Measurements from ENCODE around the gene PDE4B. TPM values are rescaled to one million over a fixed set of nuclear protein-coding genes. Genes with fewer than 3 reads are reported as not detected.
A peak's percentile ranks its signal among the peaks of the same experiment; 100 is the strongest.

PDE4B gene
- total and polyA plus RNA-seq, 12 donors: 2.0 to 63.2 (median 15.3) TPM

- DNase-seq (no peak), ATAC-seq (no peak)
- TF ChIP-seq CTCF (IDR thresholded peaks at IDR 0.05): no peak
- H3K36me3 ChIP-seq: no peaks in the 10 kb centered on the region
- no peak overlapping the region for H3K27ac ChIP-seq
- peaks cover 0 to 14% (median 0%) of the 10 kb centered on the region in 9 donors for H3K4me1 ChIP-seq
- peak overlapping the region in 9 of 10 donors; percentile 7 to 51 (median 30) for H3K4me3 ChIP-seq
- peaks cover 0 to 62% (median 48%) of the 10 kb centered on the region in 7 donors for H3K27me3 ChIP-seq
- WGBS, 2 donors: 2 to 3% methylated on average over 20 of the region's 20 CpGs
- peaks cover 0 to 20% (median 10%) of the 10 kb centered on the region in 11 donors for H3K9me3 ChIP-seq
- intact Hi-C loops (cut with DNase I): loop anchor here in 1 of 10 donors (1.0 kb wide), 1 partner anchor 44 kb away; no protein-coding TSS in a partner anchor
Measured at GRCh38 chr1:65793359-65793732, 651 bp downstream of the PDE4B start.

DNA sequence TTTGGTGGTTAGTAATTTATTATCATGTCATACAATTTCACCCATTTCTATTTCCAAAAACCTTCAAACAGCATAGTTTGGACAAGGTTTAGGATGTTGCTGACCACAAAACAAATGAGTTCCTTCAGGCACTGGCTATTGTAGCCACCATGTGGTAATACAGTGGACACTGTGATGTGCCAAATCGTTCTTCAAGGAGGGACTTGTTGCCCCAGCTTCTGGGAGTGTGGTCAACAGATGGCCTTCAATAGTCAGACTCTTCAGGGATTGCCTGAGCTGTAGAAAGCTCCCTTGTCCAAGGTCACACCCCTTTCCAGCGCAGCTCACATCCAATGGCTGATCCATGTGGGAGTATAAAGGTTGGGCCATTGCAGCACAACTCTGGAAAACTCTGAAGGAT is 2.6 kb downstream of the PDE4B start:
- Histone ChIP-seq H3K27me3 (peaks cover 0 to 71% (median 48%) of the 10 kb centered on the region in 7 donors), H3K9me3 (peaks cover 0 to 1% (median 0%) of the 10 kb centered on the region in 11 donors), H3K4me1 (peaks cover 0 to 14% (median 0%) of the 10 kb centered on the region in 9 donors), H3K4me3 (no peak overlapping the region), H3K36me3 (no peaks in the 10 kb centered on the region), H3K27ac (no peak overlapping the region)
- TF ChIP-seq CTCF (IDR thresholded peaks at IDR 0.05): no peak
- DNase-seq (no peak), ATAC-seq (no peak)
- intact Hi-C loops (cut with DNase I): no loop called here
- WGBS, 2 donors: 81 to 90% methylated on average over 2 of the region's 2 CpGs

DNA sequence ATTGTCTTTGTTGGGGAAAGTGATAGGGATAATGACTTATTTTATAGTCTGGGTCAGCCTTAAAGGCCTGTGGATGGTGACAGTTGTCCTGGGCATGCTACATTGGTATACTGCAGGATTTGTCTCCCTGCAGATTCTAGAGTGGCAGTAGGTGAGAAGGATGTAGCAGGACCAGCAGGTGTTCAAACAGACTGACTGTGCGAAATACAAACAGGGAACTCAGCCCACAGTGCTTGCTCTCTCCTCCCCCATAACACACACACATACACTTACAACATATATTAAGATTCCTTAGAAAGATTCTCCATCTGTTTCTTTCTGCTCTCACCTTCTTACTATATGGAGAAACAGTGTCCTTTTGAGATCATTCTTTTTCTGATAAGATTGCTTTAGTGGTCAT is 6.9 kb downstream of the PDE4B start:
- H3K4me1 ChIP-seq: no peaks in the 10 kb centered on the region
- DNase-seq: no peak

GRCh38 chr1:65804584-65804983 is 11.9 kb downstream of the PDE4B start:
- intact Hi-C loops (cut with DNase I): no loop called here
- DNase-seq (no peak), ATAC-seq (no peak)
- Histone ChIP-seq H3K27ac (no peak overlapping the region), H3K9me3 (no peaks in the 10 kb centered on the region), H3K4me1 (no peaks in the 10 kb centered on the region), H3K36me3 (no peaks in the 10 kb centered on the region), H3K4me3 (no peak overlapping the region), H3K27me3 (peaks cover 0 to 9% (median 0%) of the 10 kb centered on the region in 7 donors)
- no peak for TF ChIP-seq CTCF (IDR thresholded peaks at IDR 0.05)
- WGBS, 2 donors: 38 to 48% methylated on average over 1 of the region's 1 CpG

More for the DNA sequence above, 6.9 kb downstream of the PDE4B start:
- WGBS, 2 donors: 93 to 100% methylated on average over 1 of the region's 1 CpG
- Histone ChIP-seq H3K4me3 (no peak overlapping the region), H3K27ac (no peak overlapping the region), H3K27me3 (peaks cover 0 to 45% (median 19%) of the 10 kb centered on the region in 7 donors), H3K9me3 (no peaks in the 10 kb centered on the region), H3K36me3 (no peaks in the 10 kb centered on the region)
- TF ChIP-seq CTCF (IDR thresholded peaks at IDR 0.05): no peak
- intact Hi-C loops (cut with DNase I): no loop called here
- ATAC-seq: no peak
